K562 (cell line): Measurements from ENCODE around the gene UBXN1.

Experiments used
- BRCA1 ChIP-seq, 2 experiments: fragments of 450-650 bp in 1 of 2; sonication (generic) in 1 of 2; formaldehyde crosslinking in 1 of 2; IDR thresholded peaks; 2 replicates each; pipeline versions ENCODE4 v1.5.0 to v1.6.1; 2017 to 2020; ENCODE audit warnings: mild to moderate bottlenecking in 1 of 2, missing genetic modification reagents in 1 of 2
- CHCHD3 ChIP-seq: fragments of 250-450 bp; sonication (Bioruptor Pico); IDR thresholded peaks from 2 replicates; pipeline ENCODE4 v2.1.2; 2022; ENCODE audit warnings: mild to moderate bottlenecking
- CTCF ChIP-seq, 3 experiments: IDR thresholded peaks in 2 of 3; conservative IDR thresholded peaks in 1 of 3; 2 replicates each; pipeline ENCODE4 v1.5.1; 2011 to 2012; ENCODE audit warnings: low read length in 3 of 3, mild to moderate bottlenecking in 3 of 3, control low read depth in 2 of 3, improper control_type of control experiment in 1 of 3, inconsistent platforms in 1 of 3, low read depth in 1 of 3, mixed read lengths in 1 of 3, moderate library complexity in 1 of 3; ENCODE audit not compliant: insufficient read depth in 2 of 3
- EP300 ChIP-seq: IDR thresholded peaks from 2 replicates; pipeline ENCODE4 v1.6.1; 2012; ENCODE audit warnings: low read length, improper control_type of control experiment
- LEF1 ChIP-seq: fragments of 450-650 bp; IDR thresholded peaks from 2 replicates; pipeline ENCODE4 v1.6.1; 2016; ENCODE audit warnings: mild to moderate bottlenecking
- MEF2D ChIP-seq: conservative IDR thresholded peaks from 2 replicates; pipeline ENCODE4 v1.6.1; 2016; ENCODE audit warnings: low read depth, missing genetic modification characterization, missing compliant biosample characterization
- NUFIP1 ChIP-seq: fragments of 450-650 bp; IDR thresholded peaks from 2 replicates; pipeline ENCODE4 v1.6.1; 2018; ENCODE audit not compliant: partially characterized antibody
- PHF8 ChIP-seq: fragments of 200-600 bp; sonication (generic); IDR thresholded peaks from 2 replicates; pipeline ENCODE4 v1.6.1; 2012; ENCODE audit warnings: mixed run types, mild to moderate bottlenecking, inconsistent platforms, low read length, moderate library complexity, borderline replicate concordance
- RNF219 ChIP-seq: fragments of 250-450 bp; sonication (Bioruptor Pico); IDR thresholded peaks from 2 replicates; pipeline ENCODE4 v1.5.0; 2022; ENCODE audit warnings: mild to moderate bottlenecking
- SRSF1 ChIP-seq: fragments of 200-400 bp; formaldehyde crosslinking; IDR thresholded peaks from 2 replicates; pipeline ENCODE4 v1.6.1; 2017; ENCODE audit warnings: mild to moderate bottlenecking, low read depth, low read length, moderate library complexity
- ZNF146 ChIP-seq: IDR thresholded peaks from one replicate; pipeline ENCODE4 v1.6.1; 2018; ENCODE audit warnings: missing compliant biosample characterization; ENCODE audit not compliant: unreplicated experiment
- ZNF253 ChIP-seq: fragments of 250-450 bp; sonication (Bioruptor Pico); conservative IDR thresholded peaks from 2 replicates; pipeline ENCODE4 v1.6.1; 2021; ENCODE audit warnings: mild to moderate bottlenecking

GRCh38 chr11:62712861-62713260, 34.0 kb upstream of the UBXN1 start:
- TF ChIP-seq PHF8 (no peak), SRSF1 (no peak), CHCHD3 (CRISPR knock-in tag) (no peak), EP300 (no peak), MEF2D (no peak), BRCA1 (IDR thresholded peaks at IDR 0.05) (no peak), BRCA1 (CRISPR knock-in tag; IDR thresholded peaks at IDR 0.05) (no peak), CTCF (IDR thresholded peaks at IDR 0.05 in 2 of 3, conservative IDR thresholded peaks at IDR 0.05 in 1 of 3; ENCODE audit: insufficient read depth in 2 of 3, low read depth in 1 of 3, low read length in 3 of 3) (no peak), NUFIP1 (no peak), ZNF146 (no peak), LEF1 (no peak), RNF219 (no peak), ZNF253 (no peak)
